HEK293T (cell line): Measurements from ENCODE around the gene DUSP5.
A peak's percentile ranks its signal among the peaks of the same experiment; 100 is the strongest.

Experiments used
- ARNT ChIP-seq: fragments of 450-650 bp; IDR thresholded peaks from 2 replicates; pipeline ENCODE4 v1.6.1; 2017; ENCODE audit warnings: mild to moderate bottlenecking
- CTBP1 ChIP-seq: fragments of 450-650 bp; IDR thresholded peaks from 2 replicates; pipeline ENCODE4 v1.6.1; 2016; ENCODE audit warnings: borderline replicate concordance
- ELF4 ChIP-seq: fragments of 450-650 bp; IDR thresholded peaks from 2 replicates; pipeline ENCODE4 v1.6.1; 2017; ENCODE audit warnings: antibody characterized with exemption
- FOXA1 ChIP-seq: fragments of 450-650 bp; IDR thresholded peaks from 2 replicates; pipeline ENCODE4 v1.6.1; 2016; ENCODE audit warnings: mild to moderate bottlenecking
- FOXM1 ChIP-seq: fragments of 450-650 bp; IDR thresholded peaks from 2 replicates; pipeline ENCODE4 v1.6.1; 2017; ENCODE audit warnings: mild to moderate bottlenecking, borderline replicate concordance
- HDGF ChIP-seq: fragments of 450-650 bp; IDR thresholded peaks from 2 replicates; pipeline ENCODE4 v1.6.1; 2017; ENCODE audit warnings: antibody characterized with exemption, borderline replicate concordance
- L3MBTL2 ChIP-seq: fragments of 450-650 bp; conservative IDR thresholded peaks from 2 replicates; pipeline ENCODE4 v1.6.1; 2016; ENCODE audit warnings: mild to moderate bottlenecking
- NFRKB ChIP-seq: fragments of 450-650 bp; IDR thresholded peaks from 2 replicates; pipeline ENCODE4 v1.6.1; 2016; ENCODE audit warnings: mild to moderate bottlenecking, moderate library complexity
- SP1 ChIP-seq: fragments of 450-650 bp; IDR thresholded peaks from 2 replicates; pipeline ENCODE4 v1.6.1; 2017
- SUZ12 ChIP-seq: fragments of 450-650 bp; IDR thresholded peaks from 2 replicates; pipeline ENCODE4 v1.6.1; 2016; ENCODE audit warnings: mild to moderate bottlenecking
- TARDBP ChIP-seq: fragments of 450-650 bp; IDR thresholded peaks from 2 replicates; pipeline ENCODE4 v1.6.1; 2016
- ZNF384 ChIP-seq: fragments of 450-650 bp; IDR thresholded peaks from 2 replicates; pipeline ENCODE4 v1.6.1; 2016
- TF ChIP-seq, protein P1 (sequence below): fragments of 450-650 bp; IDR thresholded peaks from 2 replicates; pipeline ENCODE4 v1.6.1; 2016

DNA sequence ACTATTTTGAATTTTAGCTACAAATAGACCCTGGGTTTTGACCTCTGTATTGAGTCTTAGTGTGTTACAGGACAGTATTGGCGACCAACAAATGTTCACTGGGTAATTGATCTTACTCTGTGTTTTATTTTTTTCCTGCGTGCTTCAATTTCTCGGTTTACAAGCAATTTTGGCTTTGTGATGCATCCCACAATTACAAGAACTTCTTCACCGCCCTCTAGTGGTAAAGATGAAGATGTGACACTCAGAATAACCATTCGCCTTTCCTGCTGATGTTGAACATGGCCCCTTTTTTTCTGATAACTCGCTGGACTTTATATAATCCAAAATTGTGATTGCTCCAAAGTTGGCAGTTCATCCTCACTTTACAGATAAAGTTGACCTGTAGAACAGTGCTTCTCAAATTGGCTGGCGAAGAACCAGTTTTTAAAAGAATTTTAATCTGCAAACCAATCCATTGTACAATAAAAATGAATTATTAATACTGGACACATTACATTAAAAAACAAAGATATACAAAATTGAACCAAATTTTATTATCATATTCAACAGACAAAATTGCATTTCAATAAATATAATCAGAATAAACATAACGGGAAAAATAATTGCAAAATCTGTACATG, 49.5 kb downstream of the DUSP5 start:
- TF ChIP-seq ARNT (no peak), SUZ12 (no peak), L3MBTL2 (no peak), HDGF (no peak), CTBP1 (no peak), FOXM1 (no peak), NFRKB (no peak), ZNF384 (peak; percentile 56; the same call in 1 of the 2 replicates), SP1 (no peak), ELF4 (no peak), FOXA1 (no peak), TARDBP (no peak)
- TF ChIP-seq, protein P1, sequence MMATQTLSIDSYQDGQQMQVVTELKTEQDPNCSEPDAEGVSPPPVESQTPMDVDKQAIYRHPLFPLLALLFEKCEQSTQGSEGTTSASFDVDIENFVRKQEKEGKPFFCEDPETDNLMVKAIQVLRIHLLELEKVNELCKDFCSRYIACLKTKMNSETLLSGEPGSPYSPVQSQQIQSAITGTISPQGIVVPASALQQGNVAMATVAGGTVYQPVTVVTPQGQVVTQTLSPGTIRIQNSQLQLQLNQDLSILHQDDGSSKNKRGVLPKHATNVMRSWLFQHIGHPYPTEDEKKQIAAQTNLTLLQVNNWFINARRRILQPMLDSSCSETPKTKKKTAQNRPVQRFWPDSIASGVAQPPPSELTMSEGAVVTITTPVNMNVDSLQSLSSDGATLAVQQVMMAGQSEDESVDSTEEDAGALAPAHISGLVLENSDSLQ: no peak
